ENCODE results near the gene QSOX2.

- TF ChIP-seq POLR2AphosphoS5 (IDR thresholded peaks at IDR 0.05; ENCODE audit: low read depth, low read length) = no peak
- TF ChIP-seq REST (IDR thresholded peaks at IDR 0.05; ENCODE audit: insufficient read depth in 1 of 2, low read depth in 2 of 2, low read length in 2 of 2) = no peak
- no peak for TF ChIP-seq SIN3A (IDR thresholded peaks at IDR 0.05; ENCODE audit: borderline replicate concordance, insufficient read depth, low read length)
- TF ChIP-seq TAF1 (IDR thresholded peaks at IDR 0.05; ENCODE audit: borderline replicate concordance, insufficient read depth, low read length) = no peak
- TF ChIP-seq FOXP2 (optimal IDR thresholded peaks at IDR 0.05; ENCODE audit: borderline replicate concordance, extremely low read depth, extremely low read length, insufficient read depth) = no peak
Observed at GRCh38 chr9:136208675-136209074, 36.9 kb downstream of the QSOX2 start.

Data from PFSK-1 (cell line).